NCI-H2107 treated with DMSO at 0.1 percent for 48 hours (cell line): ENCODE measurements around the gene EI24.

Experiments used
- DNase-seq: peaks from one replicate; lab custom pipeline; 2025; ENCODE audit not compliant: unreplicated experiment; lab: John Stamatoyannopoulos, UW

Gene EI24

GRCh38 chr11:125578783-125579182, 9.5 kb downstream of the EI24 start:
- no peak for DNase-seq

- no peak for DNase-seq
Observed at GRCh38 chr11:125579811-125580210, 10.5 kb downstream of the EI24 start.

GRCh38 chr11:125583496-125583895, 14.2 kb downstream of the EI24 start:
- DNase-seq: no peak

GRCh38 chr11:125585487-125585886, 16.2 kb downstream of the EI24 start:
- DNase-seq: no peak

GRCh38 chr11:125586623-125587022, 17.3 kb downstream of the EI24 start:
- DNase-seq: no peak

- no peak for DNase-seq
Observed at GRCh38 chr11:125587480-125587879, 18.2 kb downstream of the EI24 start.

GRCh38 chr11:125588505-125588904, 19.2 kb downstream of the EI24 start:
- DNase-seq: no peak

- no peak for DNase-seq
Observed at GRCh38 chr11:125591649-125592304, 22.5 kb downstream of the EI24 start.

GRCh38 chr11:125592305-125593113, 23.2 kb downstream of the EI24 start, which contains the start of gene STT3A:
Gene STT3A, plus strand, starts transcription at chr11:125592852. Its CDS starts 3,064 bp downstream, at chr11:125595916.
- peak; percentile 91 for DNase-seq

GRCh38 chr11:125593114-125593820, 24.0 kb downstream of the EI24 start:
- DNase-seq: no peak

- DNase-seq: no peak
Observed at GRCh38 chr11:125594958-125595357, 25.7 kb downstream of the EI24 start.

GRCh38 chr11:125600663-125601062, 31.4 kb downstream of the EI24 start:
- DNase-seq: no peak

GRCh38 chr11:125603207-125603606, 33.9 kb downstream of the EI24 start:
- no peak for DNase-seq

- DNase-seq: no peak
Observed at GRCh38 chr11:125605417-125605816, 36.1 kb downstream of the EI24 start.

GRCh38 chr11:125609545-125609944, 40.3 kb downstream of the EI24 start:
- no peak for DNase-seq

- DNase-seq: no peak
Observed at GRCh38 chr11:125618383-125618782, 49.1 kb downstream of the EI24 start.

GRCh38 chr11:125621995-125622394, 52.7 kb downstream of the EI24 start:
- no peak for DNase-seq

- no peak for DNase-seq
Observed at GRCh38 chr11:125623064-125623463, 53.8 kb downstream of the EI24 start.

- no peak for DNase-seq
Observed at GRCh38 chr11:125624756-125625213, 55.5 kb downstream of the EI24 start, which contains the start of gene CHEK1. Gene CHEK1, plus strand, starts transcription at chr11:125625163. Its CDS starts 1,606 bp downstream, at chr11:125626769.

- DNase-seq: no peak
Observed at GRCh38 chr11:125625225-125625629, 56.0 kb downstream of the EI24 start.

GRCh38 chr11:125625630-125626287, 56.5 kb downstream of the EI24 start:
- peak; percentile 37 for DNase-seq
